ENCODE data around the gene OTOF. TPM values are rescaled to one million over a fixed set of nuclear protein-coding genes. Genes with fewer than 3 reads are reported as not detected.

The OTOF gene
- total RNA-seq, 2 experiments from 2014 or later = 0.71 to 0.75 TPM

DNA sequence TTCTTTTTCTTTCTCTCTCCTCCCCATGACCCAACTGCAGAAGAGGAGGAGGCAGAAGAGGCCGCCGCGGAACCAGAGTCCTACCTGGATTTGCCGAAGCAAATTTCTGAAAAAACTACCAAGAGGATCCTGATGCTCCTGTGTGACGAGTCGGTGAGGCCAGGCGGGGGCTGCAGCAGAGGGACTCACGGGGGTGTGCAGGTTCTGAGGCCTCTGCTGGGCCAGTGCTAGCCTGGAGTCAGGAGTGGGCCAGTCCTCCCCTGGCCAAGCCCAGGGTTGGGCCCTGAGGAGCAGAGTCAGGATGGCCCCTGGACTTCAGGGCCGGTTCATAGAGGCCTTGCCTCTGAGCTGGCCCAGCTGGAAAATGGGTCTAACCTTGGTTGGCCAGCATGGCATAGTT is 29.3 kb downstream of the OTOF start:
- intact Hi-C loops (cut with DNase I, micrococcal nuclease) = no loop called here
- H3K4me1 ChIP-seq (ENCODE audit: insufficient read depth, low read length) = no peaks in the 10 kb centered on the region
- DNase-seq (no peak), ATAC-seq (ENCODE audit: poor library complexity) (no peak)
- ChIA-PET POLR2A (no interaction called here), CTCF (no interaction called here)
- TF ChIP-seq, protein P1, sequence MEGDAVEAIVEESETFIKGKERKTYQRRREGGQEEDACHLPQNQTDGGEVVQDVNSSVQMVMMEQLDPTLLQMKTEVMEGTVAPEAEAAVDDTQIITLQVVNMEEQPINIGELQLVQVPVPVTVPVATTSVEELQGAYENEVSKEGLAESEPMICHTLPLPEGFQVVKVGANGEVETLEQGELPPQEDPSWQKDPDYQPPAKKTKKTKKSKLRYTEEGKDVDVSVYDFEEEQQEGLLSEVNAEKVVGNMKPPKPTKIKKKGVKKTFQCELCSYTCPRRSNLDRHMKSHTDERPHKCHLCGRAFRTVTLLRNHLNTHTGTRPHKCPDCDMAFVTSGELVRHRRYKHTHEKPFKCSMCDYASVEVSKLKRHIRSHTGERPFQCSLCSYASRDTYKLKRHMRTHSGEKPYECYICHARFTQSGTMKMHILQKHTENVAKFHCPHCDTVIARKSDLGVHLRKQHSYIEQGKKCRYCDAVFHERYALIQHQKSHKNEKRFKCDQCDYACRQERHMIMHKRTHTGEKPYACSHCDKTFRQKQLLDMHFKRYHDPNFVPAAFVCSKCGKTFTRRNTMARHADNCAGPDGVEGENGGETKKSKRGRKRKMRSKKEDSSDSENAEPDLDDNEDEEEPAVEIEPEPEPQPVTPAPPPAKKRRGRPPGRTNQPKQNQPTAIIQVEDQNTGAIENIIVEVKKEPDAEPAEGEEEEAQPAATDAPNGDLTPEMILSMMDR (IDR thresholded peaks at IDR 0.05) = no peak
- H3K4me1 Mint-ChIP-seq (ENCODE audit: low read depth) = no peaks in the 10 kb centered on the region
- H3K27ac Mint-ChIP-seq = no peak overlapping the region
- no peak overlapping the region for H3K27ac ChIP-seq (ENCODE audit: low read depth in 1 of 2, low read length in 2 of 2)
- no peak overlapping the region for H3K4me3 Mint-ChIP-seq
- H3K27me3 ChIP-seq (ENCODE audit: control insufficient read depth in 1 of 2, insufficient read depth in 2 of 2, low read length in 2 of 2) = no peaks in the 10 kb centered on the region
- H3K36me3 ChIP-seq (ENCODE audit: insufficient read depth, low read length) = no peaks in the 10 kb centered on the region
- H3K9me3 Mint-ChIP-seq = no peaks in the 10 kb centered on the region
- no peaks in the 10 kb centered on the region for H3K9me3 ChIP-seq (ENCODE audit: control insufficient read depth in 1 of 2, insufficient read depth in 1 of 2, low read length in 2 of 2)
- H3K27me3 Mint-ChIP-seq = no peaks in the 10 kb centered on the region
- no peaks in the 10 kb centered on the region for H3K36me3 Mint-ChIP-seq (ENCODE audit: low read depth)
- H3K4me3 ChIP-seq (ENCODE audit: low read length) = no peak overlapping the region

DNA sequence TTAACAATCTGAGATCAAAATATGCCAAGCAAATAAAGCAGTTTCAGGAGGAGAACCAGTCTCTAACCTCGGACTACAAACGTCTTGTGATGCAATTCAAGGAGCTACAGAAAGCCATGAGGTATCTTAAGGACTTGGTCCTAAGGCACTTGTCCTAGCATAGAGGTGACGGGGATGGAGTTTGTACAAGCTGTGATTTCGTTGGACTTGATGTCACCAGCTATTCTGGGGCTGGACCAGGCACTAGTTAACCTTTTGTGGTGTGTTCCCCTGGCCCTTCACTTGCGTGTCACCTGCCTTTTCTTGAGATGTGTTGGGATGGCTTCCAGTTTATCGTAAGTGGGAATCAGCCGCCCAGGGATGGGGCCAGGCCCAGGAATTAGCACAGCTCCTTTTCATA is 33.7 kb downstream of the OTOF start:
- no peaks in the 10 kb centered on the region for H3K36me3 ChIP-seq (ENCODE audit: insufficient read depth, low read length)
- H3K9me3 ChIP-seq (ENCODE audit: control insufficient read depth in 1 of 2, insufficient read depth in 1 of 2, low read length in 2 of 2) = no peaks in the 10 kb centered on the region
- no peaks in the 10 kb centered on the region for H3K27me3 ChIP-seq (ENCODE audit: control insufficient read depth in 1 of 2, insufficient read depth in 2 of 2, low read length in 2 of 2)
- H3K4me1 ChIP-seq (ENCODE audit: insufficient read depth, low read length) = no peaks in the 10 kb centered on the region
- Mint-ChIP-seq H3K27me3 (peaks cover under 1% of the 10 kb centered on the region), H3K36me3 (ENCODE audit: low read depth) (no peaks in the 10 kb centered on the region), H3K27ac (no peak overlapping the region), H3K4me3 (no peak overlapping the region), H3K4me1 (ENCODE audit: low read depth) (no peaks in the 10 kb centered on the region), H3K9me3 (no peaks in the 10 kb centered on the region)
- intact Hi-C loops (cut with DNase I, micrococcal nuclease) = no loop called here
- CTCF ChIA-PET = no interaction called here
- H3K4me3 ChIP-seq (ENCODE audit: low read length) = no peak overlapping the region
- no peak for ATAC-seq (ENCODE audit: poor library complexity)
- H3K27ac ChIP-seq (ENCODE audit: low read depth in 1 of 2, low read length in 2 of 2) = no peak overlapping the region
- no peak for DNase-seq
- POLR2A ChIA-PET = no interaction called here
- TF ChIP-seq, protein P1 (IDR thresholded peaks at IDR 0.05) = no peak

DNA sequence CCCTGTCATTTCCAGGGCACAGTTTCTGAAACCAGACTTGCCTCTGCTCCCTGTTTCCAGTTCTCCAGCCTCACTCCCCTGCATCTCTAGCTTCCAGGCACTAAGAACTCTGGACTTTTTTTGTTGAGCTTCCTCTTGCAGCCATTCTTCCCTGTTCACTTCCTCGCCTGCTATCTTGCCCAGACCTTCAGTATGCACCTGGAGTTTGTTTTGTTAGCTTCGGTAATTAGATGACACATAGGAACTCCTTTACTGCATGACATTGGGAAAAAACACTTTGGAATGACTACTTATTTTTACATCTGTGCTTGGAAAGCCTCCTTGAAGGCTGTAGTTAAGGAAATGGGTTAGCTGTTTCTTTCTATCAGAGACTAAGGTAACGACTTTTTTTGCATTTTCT is 35.2 kb downstream of the OTOF start:
- Histone ChIP-seq H3K36me3 (ENCODE audit: insufficient read depth, low read length) (no peaks in the 10 kb centered on the region), H3K27me3 (ENCODE audit: control insufficient read depth in 1 of 2, insufficient read depth in 2 of 2, low read length in 2 of 2) (no peaks in the 10 kb centered on the region), H3K4me1 (ENCODE audit: insufficient read depth, low read length) (no peaks in the 10 kb centered on the region), H3K9me3 (ENCODE audit: control insufficient read depth in 1 of 2, insufficient read depth in 1 of 2, low read length in 2 of 2) (no peaks in the 10 kb centered on the region), H3K4me3 (ENCODE audit: low read length) (no peak overlapping the region), H3K27ac (ENCODE audit: low read depth in 1 of 2, low read length in 2 of 2) (no peak overlapping the region)
- DNase-seq (no peak), ATAC-seq (ENCODE audit: poor library complexity) (no peak)
- POLR2A ChIA-PET = interaction anchor here (0.9 kb wide), 1 partner anchor 9 kb away, joined by 3 read pairs; no protein-coding TSS in a partner anchor
- Mint-ChIP-seq H3K9me3 (no peaks in the 10 kb centered on the region), H3K27ac (no peak overlapping the region), H3K36me3 (ENCODE audit: low read depth) (no peaks in the 10 kb centered on the region), H3K27me3 (peaks cover 5% of the 10 kb centered on the region), H3K4me1 (ENCODE audit: low read depth) (no peaks in the 10 kb centered on the region), H3K4me3 (no peak overlapping the region)
- intact Hi-C loops (cut with DNase I, micrococcal nuclease) = no loop called here
- CTCF ChIA-PET = no interaction called here
- TF ChIP-seq, protein P1 (IDR thresholded peaks at IDR 0.05) = no peak

All from CD4-positive, alpha-beta T cell (primary cell).